ENCODE results near the gene NALCN. TPM values are rescaled to one million over a fixed set of nuclear protein-coding genes. Genes with fewer than 3 reads are reported as not detected.
A peak's percentile ranks its signal among the peaks of the same experiment; 100 is the strongest.

The NALCN gene
- total RNA-seq, 1 donor from 2014 or later: 2.7 TPM

- DNase-seq (ENCODE audit: low read depth): no peak
Measured at GRCh38 chr13:101049166-101049850, 367.0 kb downstream of the NALCN start.

GRCh38 chr13:101036546-101036945 is 379.8 kb downstream of the NALCN start:
- DNase-seq (ENCODE audit: low read depth): no peak

GRCh38 chr13:101035119-101035620 is 381.1 kb downstream of the NALCN start:
- no peak for DNase-seq (ENCODE audit: low read depth)

- peak; percentile 2 for DNase-seq (ENCODE audit: low read depth)
Measured at GRCh38 chr13:101026736-101027398, 389.4 kb downstream of the NALCN start.

- DNase-seq (ENCODE audit: low read depth): no peak
Measured at GRCh38 chr13:101026328-101026727, 390.0 kb downstream of the NALCN start.

GRCh38 chr13:101025925-101026324 is 390.4 kb downstream of the NALCN start:
- peak; percentile 55 for DNase-seq (ENCODE audit: low read depth)

GRCh38 chr13:101025519-101025918 is 390.8 kb downstream of the NALCN start:
- DNase-seq (ENCODE audit: low read depth): no peak

- peak; percentile 54 for DNase-seq (ENCODE audit: low read depth)
Measured at GRCh38 chr13:101019126-101019525, 397.2 kb downstream of the NALCN start.

GRCh38 chr13:101018720-101019119 is 397.6 kb downstream of the NALCN start:
- DNase-seq (ENCODE audit: low read depth): peak; percentile 27

GRCh38 chr13:101017123-101017872 is 399.0 kb downstream of the NALCN start:
- no peak for DNase-seq (ENCODE audit: low read depth)

- DNase-seq (ENCODE audit: low read depth): no peak
Measured at GRCh38 chr13:101016475-101016874, 399.8 kb downstream of the NALCN start.

GRCh38 chr13:101013245-101013644 is 403.1 kb downstream of the NALCN start:
- no peak for DNase-seq (ENCODE audit: low read depth)

- DNase-seq (ENCODE audit: low read depth): no peak
Measured at GRCh38 chr13:101010100-101010499, 406.2 kb downstream of the NALCN start.

GRCh38 chr13:101007245-101007644 is 409.1 kb downstream of the NALCN start:
- DNase-seq (ENCODE audit: low read depth): no peak

Other genes starting within 250 kb of the NALCN start
- gene ITGBL1, start 36.2 kb upstream of the NALCN start, total RNA-seq: 58.2 and 94.7 TPM in 2 replicates